HG02840 (cell line): ENCODE data around the gene ZNF524.
A peak's percentile ranks its signal among the peaks of the same experiment; 100 is the strongest.

Source experiments
- ATAC-seq: cut with Tn5 transposase; IDR thresholded peaks from one replicate; pipeline ENCODE4 v1.9.1; 2021; ENCODE audit warnings: mild to moderate bottlenecking, moderate library complexity, moderate number of reproducible peaks; ENCODE audit not compliant: unreplicated experiment, low FRiP score

The ZNF524 gene

GRCh38 chr19:55600662-55601028, 557 bp downstream of the ZNF524 start:
- no peak for ATAC-seq

GRCh38 chr19:55601084-55601483, 996 bp downstream of the ZNF524 start:
- no peak for ATAC-seq

GRCh38 chr19:55602104-55603001, 2.3 kb downstream of the ZNF524 start:
- no peak for ATAC-seq

- ATAC-seq = no peak
Measured at GRCh38 chr19:55603115-55603514, 3.0 kb downstream of the ZNF524 start.

- no peak for ATAC-seq
Measured at GRCh38 chr19:55603581-55604292, 3.6 kb downstream of the ZNF524 start.

GRCh38 chr19:55605207-55605636, 5.1 kb downstream of the ZNF524 start:
- ATAC-seq = peak; percentile 78

GRCh38 chr19:55605637-55606470, 5.8 kb downstream of the ZNF524 start, which contains the start of gene ZNF865:
ZNF865 (plus strand) TSS chr19:55605647; CDS start chr19:55613619, 7,972 bp downstream.
- ATAC-seq = peak; percentile 10

GRCh38 chr19:55606471-55606787, 6.3 kb downstream of the ZNF524 start:
- ATAC-seq = no peak

- no peak for ATAC-seq
Measured at GRCh38 chr19:55606817-55607216, 6.7 kb downstream of the ZNF524 start.

- ATAC-seq = no peak
Measured at GRCh38 chr19:55609326-55609725, 9.2 kb downstream of the ZNF524 start.

- no peak for ATAC-seq
Measured at GRCh38 chr19:55611300-55611982, 11.4 kb downstream of the ZNF524 start.

GRCh38 chr19:55611983-55612645, 12.0 kb downstream of the ZNF524 start:
- ATAC-seq = no peak

GRCh38 chr19:55613396-55613795, 13.3 kb downstream of the ZNF524 start:
- ATAC-seq = no peak

- no peak for ATAC-seq
Measured at GRCh38 chr19:55613930-55614710, 14.0 kb downstream of the ZNF524 start.

GRCh38 chr19:55614711-55615542, 14.8 kb downstream of the ZNF524 start:
- no peak for ATAC-seq

- no peak for ATAC-seq
Measured at GRCh38 chr19:55615543-55616394, 15.7 kb downstream of the ZNF524 start.

- ATAC-seq = no peak
Measured at GRCh38 chr19:55616395-55616875, 16.3 kb downstream of the ZNF524 start.
